Muscle layer of colon (tissue), 2 donors: ENCODE data around the gene FIBCD1.

Experiments used
- H3K27ac ChIP-seq: one replicate; pipeline ENCODE4 v1.7.0; 2013; ENCODE audit warnings: low read depth, mild to moderate bottlenecking, low read length, moderate library complexity
- H3K27me3 ChIP-seq, 2 donors: one replicate each; pipeline ENCODE4 v1.7.0; 2013; ENCODE audit warnings: low read length in 2 of 2, mild to moderate bottlenecking in 2 of 2; ENCODE audit not compliant: insufficient read depth in 2 of 2, control insufficient read depth in 1 of 2
- H3K36me3 ChIP-seq: one replicate; pipeline ENCODE4 v1.7.0; 2013; ENCODE audit warnings: mild to moderate bottlenecking, low read length; ENCODE audit not compliant: insufficient read depth
- H3K4me1 ChIP-seq: one replicate; pipeline ENCODE4 v1.7.0; 2013; ENCODE audit warnings: mild to moderate bottlenecking, low read length; ENCODE audit not compliant: insufficient read depth
- H3K4me3 ChIP-seq, 2 donors: one replicate each; pipeline ENCODE4 v1.7.0; 2013; ENCODE audit warnings: low read length in 2 of 2, low read depth in 1 of 2, mild to moderate bottlenecking in 1 of 2, moderate library complexity in 1 of 2
- H3K9ac ChIP-seq: one replicate; pipeline ENCODE4 v1.7.0; 2013; ENCODE audit warnings: low read length
- H3K9me3 ChIP-seq: one replicate; pipeline ENCODE4 v1.7.0; 2013; ENCODE audit warnings: mild to moderate bottlenecking, low read length
- donor health status: abdominal sarcoma.
- donor health status: Adenocarcinoma of cecum.

FIBCD1 gene

DNA sequence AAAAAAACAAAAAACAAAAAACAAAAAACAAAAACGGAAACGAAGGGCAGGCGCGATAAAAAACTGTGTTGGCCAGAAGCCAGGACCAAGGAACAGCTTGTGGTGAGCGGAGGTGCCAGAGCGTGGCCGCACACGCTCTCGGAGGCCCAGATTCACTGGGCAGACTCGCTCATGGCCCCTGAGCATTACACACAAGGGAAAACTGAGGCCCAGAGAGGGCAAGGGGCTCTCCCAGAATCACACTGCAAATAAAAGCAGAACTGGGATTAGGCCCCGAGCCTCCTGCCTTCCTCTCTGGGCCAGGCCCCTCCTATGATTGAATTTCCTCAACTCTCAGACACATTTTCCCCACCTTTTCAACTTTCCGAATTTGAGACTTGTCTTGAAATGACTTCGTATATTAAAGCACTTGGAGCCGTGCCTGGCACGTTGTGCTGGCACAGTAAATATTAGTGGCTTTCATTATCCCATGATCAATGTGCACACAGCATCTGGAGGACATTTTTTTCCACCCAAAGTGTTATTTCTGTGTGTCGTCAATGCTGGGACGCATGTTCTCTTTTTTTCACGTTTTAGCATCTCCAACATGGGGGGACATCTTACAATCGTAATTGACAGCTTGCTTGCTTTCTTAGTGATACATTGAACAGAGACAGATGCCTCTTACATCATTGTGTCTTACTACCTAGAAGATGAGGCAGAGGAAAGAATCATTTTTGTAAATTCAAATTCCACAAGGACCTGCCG is 7.4 kb downstream of the FIBCD1 start:
- no peak overlapping the region for H3K4me3 ChIP-seq
- H3K27ac ChIP-seq: no peak overlapping the region
- H3K27me3 ChIP-seq: peaks cover 23 to 42% of the 10 kb centered on the region in 2 donors
- H3K9me3 ChIP-seq: no peaks in the 10 kb centered on the region
- no peaks in the 10 kb centered on the region for H3K4me1 ChIP-seq
- no peaks in the 10 kb centered on the region for H3K36me3 ChIP-seq
- no peak overlapping the region for H3K9ac ChIP-seq

DNA sequence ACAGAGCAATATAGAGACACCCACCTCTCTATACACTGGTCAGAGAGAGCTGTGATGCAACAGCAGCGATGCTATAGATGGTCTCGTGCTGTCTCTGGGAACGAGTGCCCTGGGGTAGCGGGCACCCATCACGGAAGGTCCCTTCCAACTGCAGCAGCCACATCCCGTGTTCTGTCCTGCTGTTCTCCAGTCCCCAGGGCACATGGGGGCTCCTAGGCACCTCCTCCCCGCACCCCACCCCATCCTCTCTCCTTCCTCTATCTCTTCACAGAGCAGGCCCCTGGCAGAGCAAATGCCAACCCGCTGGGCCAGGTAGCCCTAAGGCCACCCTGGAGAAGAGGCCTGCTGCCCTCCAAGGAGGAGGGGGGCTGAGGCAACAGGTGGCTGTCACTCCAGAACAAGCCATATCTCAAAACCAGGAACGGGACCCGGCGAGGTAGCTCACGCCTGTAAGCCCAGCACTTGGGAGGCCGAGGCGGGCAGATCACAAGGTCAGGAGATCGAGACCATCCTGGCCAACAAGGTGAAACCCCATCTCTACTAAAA is 8.2 kb downstream of the FIBCD1 start:
- H3K9ac ChIP-seq: no peak overlapping the region
- H3K4me1 ChIP-seq: no peaks in the 10 kb centered on the region
- H3K4me3 ChIP-seq: no peak overlapping the region
- H3K36me3 ChIP-seq: no peaks in the 10 kb centered on the region
- H3K9me3 ChIP-seq: no peaks in the 10 kb centered on the region
- H3K27me3 ChIP-seq: peaks cover 16 to 34% of the 10 kb centered on the region in 2 donors
- no peak overlapping the region for H3K27ac ChIP-seq

DNA sequence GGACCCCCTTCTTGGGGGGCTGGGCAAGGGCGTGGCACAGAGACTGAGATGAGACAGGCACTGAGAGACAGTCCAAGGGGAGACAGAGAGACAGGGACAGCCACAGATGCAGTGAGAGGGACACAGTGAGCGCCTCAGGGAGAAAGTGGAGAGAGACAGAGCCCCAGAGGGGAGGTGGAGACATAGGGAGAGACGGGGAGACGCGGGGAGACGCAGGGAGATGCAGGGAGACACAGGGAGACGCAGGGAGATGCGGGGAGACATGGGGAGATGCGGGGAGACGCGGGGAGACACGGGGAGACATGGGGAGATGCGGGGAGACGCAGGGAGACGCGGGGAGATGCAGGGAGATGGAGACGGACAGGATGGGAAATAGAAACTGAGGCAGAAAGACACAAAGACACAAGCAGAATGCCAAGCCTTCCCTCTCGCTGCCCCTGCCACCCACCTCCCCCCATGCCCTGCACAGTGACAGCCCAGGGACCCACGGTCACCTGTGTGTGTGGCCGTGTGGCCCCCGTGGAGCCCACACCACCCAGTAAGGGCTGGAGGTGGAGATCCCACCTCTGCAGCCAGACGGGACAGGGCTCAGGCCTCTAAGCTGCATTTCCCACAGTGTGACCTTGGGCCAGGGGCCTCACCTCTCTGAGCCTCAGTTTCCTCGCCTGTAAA is 8.8 kb downstream of the FIBCD1 start:
- Histone ChIP-seq H3K27ac (no peak overlapping the region), H3K36me3 (no peaks in the 10 kb centered on the region), H3K4me3 (no peak overlapping the region), H3K9ac (no peak overlapping the region), H3K27me3 (peaks cover 10 to 27% of the 10 kb centered on the region in 2 donors), H3K4me1 (no peaks in the 10 kb centered on the region), H3K9me3 (no peaks in the 10 kb centered on the region)

DNA sequence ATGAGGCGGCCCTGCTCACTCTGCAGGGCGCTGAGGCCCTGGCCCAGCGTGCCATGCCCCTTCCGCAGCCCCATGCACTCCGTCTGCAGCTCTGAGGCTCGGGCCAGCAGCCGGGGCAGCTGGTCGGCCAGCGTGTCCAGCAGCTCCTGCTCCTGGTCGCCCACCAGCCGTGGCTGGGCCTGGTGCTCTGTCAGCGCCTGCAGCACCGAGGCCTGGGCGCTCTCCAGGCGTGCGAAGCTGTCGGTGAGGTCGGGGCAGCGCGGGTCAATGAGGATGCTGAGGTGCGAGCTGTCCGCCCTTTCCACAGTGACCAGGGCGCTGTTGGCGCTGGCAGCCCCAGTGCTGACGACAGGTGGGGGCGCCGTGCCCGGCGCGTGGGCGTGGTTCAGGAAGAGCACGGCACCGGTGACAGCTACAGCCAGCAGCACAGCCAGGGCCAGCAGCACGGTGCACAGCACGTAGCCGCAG is 9.4 kb downstream of the FIBCD1 start:
- no peak overlapping the region for H3K9ac ChIP-seq
- no peaks in the 10 kb centered on the region for H3K9me3 ChIP-seq
- H3K4me3 ChIP-seq: no peak overlapping the region
- H3K36me3 ChIP-seq: no peaks in the 10 kb centered on the region
- H3K27me3 ChIP-seq: peaks cover 3 to 24% of the 10 kb centered on the region in 2 donors
- no peak overlapping the region for H3K27ac ChIP-seq
- no peaks in the 10 kb centered on the region for H3K4me1 ChIP-seq

DNA sequence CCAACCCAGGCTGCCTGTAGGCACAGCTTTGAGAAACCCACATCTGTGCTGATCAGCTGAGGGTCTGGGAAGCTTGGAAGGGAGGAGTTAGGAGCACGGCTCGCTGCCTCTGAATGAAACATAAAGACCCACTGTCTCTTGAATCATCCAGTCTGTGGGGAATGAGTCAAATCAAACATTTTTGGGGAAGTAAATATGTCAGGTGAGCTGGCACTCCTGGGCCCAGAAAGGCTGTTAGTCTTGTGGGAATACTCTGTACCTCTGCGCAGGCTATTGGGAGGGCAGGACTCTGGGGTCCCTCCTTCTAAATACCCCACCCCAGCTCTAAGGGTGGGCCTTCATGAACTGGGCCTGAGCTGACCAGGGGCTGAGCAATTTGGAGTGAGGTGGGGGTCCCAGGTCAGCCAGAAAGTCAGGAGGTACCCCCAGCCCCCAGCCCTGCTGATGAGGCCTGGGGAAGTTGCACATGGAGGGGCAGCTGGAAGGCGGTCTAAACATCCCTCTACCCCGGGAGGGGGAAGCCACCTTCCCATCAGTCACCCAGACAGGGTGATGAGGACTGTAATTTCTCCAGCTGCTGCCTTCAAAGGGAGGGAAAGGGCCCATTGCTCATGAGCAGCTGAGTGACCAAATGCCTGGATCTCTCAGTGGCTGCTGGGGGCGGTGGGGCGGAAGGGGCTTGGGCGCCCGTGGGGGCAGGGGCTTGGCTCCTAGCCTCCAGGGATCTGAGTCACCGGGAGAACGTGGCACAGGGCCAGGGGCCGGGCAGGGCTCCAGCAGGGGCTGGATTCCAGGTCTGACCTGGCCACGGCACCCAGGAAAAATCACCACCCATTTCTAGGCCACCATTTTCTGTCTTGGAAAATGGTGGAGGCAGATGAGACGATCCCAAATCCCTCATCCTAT is 10.8 kb downstream of the FIBCD1 start:
- Histone ChIP-seq H3K4me1 (no peaks in the 10 kb centered on the region), H3K27me3 (peaks cover 0 to 17% of the 10 kb centered on the region in 2 donors), H3K4me3 (no peak overlapping the region), H3K36me3 (no peaks in the 10 kb centered on the region), H3K27ac (no peak overlapping the region), H3K9ac (no peak overlapping the region), H3K9me3 (no peaks in the 10 kb centered on the region)

DNA sequence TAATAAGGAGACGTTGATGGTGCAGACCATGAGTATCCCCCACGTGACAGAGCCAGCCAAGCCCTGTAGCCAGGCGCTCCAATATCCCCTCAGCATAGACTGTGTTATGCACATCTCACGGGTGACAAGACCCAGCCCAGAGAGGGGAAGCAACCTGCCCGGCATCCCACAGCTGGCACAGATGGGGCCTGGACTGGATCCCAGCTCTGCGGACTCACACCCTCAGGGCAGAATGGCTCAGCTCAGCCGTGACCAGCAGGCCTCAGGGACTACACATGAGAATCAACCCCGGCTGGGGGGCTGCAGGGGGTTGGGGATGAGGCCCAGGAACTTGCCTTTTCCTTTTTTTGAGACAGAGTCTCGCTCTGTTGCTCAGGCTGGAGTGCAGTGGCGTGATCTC is 11.7 kb downstream of the FIBCD1 start:
- H3K36me3 ChIP-seq: no peaks in the 10 kb centered on the region
- no peaks in the 10 kb centered on the region for H3K4me1 ChIP-seq
- H3K9me3 ChIP-seq: no peaks in the 10 kb centered on the region
- H3K27me3 ChIP-seq: peaks cover 0 to 11% of the 10 kb centered on the region in 2 donors
- no peak overlapping the region for H3K4me3 ChIP-seq
- no peak overlapping the region for H3K9ac ChIP-seq
- H3K27ac ChIP-seq: no peak overlapping the region

DNA sequence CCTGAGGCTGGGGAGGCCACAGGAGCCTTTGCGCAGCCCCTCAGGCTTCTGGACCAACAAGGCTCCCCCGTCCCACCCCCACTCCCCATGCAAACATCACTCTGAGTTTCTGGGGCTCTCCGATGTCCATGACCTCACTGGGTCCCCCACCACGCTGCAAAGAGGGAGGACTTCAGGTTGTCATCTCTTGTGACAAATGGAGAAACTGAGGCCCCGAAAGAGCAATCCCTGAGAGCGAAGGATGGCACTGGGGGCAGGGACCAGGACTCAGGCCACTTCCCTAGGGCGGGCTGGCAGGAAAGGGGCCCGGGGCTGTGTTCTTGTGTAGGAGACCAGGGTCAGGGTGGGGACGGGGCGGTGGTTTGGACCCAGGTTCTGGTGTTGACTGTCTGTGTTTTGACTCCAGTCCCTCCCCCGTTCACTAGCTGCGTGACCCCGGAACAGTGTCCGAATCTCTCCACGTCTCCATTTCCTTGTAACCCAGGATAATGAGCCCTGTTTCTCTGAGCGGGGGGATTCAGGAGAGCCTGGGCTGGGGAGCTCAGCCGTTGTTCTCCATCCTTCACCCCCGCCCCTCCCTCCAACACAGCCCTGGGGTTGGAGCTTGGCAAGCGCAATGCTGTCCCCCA is 13.9 kb downstream of the FIBCD1 start:
- no peak overlapping the region for H3K27ac ChIP-seq
- no peak overlapping the region for H3K4me3 ChIP-seq
- H3K9me3 ChIP-seq: no peaks in the 10 kb centered on the region
- peaks cover 0 to 10% of the 10 kb centered on the region in 2 donors for H3K27me3 ChIP-seq
- H3K4me1 ChIP-seq: no peaks in the 10 kb centered on the region
- H3K36me3 ChIP-seq: no peaks in the 10 kb centered on the region
- H3K9ac ChIP-seq: no peak overlapping the region

DNA sequence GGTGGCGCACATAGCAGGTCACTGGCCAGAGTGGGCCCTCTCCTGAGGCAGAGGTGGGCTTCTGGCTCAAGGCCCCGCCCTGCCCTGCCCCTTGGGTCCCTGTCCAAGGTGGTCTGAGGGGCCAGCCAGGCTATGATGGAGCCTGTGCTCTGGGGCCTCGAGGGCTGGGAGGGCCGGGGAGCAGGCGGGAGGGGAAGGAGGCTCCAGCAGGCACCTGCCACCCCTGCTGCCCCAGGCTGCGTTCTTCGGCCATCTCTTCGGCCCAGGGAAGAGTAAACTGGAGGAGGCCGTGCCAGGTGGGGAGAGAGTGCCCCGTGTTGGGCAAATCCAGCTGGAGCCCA is 14.6 kb downstream of the FIBCD1 start:
- H3K9me3 ChIP-seq: no peaks in the 10 kb centered on the region
- no peak overlapping the region for H3K27ac ChIP-seq
- no peaks in the 10 kb centered on the region for H3K36me3 ChIP-seq
- no peak overlapping the region for H3K4me3 ChIP-seq
- H3K4me1 ChIP-seq: no peaks in the 10 kb centered on the region
- no peak overlapping the region for H3K9ac ChIP-seq
- H3K27me3 ChIP-seq: peaks cover 0 to 6% of the 10 kb centered on the region in 2 donors

DNA sequence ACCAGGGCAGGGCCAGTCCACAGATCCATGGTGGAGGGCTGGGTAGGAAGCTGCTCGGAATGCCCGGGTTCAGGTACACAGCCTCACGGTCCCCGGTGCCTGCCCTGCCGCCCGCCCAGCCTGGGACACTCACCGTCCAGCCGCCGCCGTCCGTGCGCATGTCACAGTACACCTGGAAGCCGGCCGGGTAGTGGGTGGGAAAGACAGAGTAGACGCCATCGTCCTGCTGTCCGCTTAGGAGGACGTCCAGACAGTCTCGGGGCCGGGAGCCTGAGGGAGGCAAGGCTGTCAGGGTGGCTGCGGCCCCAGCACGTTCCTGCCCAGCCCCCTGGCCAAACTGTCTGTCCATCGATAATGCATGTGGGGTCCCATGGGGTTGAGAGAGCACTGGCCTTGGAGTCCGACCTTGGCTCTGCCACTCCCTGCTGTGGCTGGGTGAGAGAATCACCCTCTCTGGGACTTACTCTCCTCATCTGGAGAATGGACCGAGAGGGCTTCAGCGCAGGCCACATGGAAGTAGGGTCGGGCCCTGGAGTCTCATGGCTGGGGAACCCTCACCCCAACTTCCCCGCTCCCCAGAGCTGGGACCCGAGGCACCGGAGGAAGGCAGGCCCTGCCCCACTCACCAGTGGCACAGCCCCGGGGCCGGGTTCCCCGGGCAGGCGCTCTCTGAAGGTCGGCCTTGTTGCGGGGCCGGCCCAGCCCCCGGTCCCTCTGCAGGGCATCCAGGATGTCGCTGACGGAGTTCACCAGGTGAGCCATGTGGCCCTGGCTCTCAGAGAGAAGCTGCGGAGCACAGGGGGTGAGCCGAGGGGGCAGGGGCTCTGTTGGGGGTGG is 15.2 kb downstream of the FIBCD1 start:
- H3K4me1 ChIP-seq: no peaks in the 10 kb centered on the region
- H3K9ac ChIP-seq: no peak overlapping the region
- no peaks in the 10 kb centered on the region for H3K9me3 ChIP-seq
- peaks cover 0 to 10% of the 10 kb centered on the region in 2 donors for H3K27me3 ChIP-seq
- H3K4me3 ChIP-seq: no peak overlapping the region
- no peaks in the 10 kb centered on the region for H3K36me3 ChIP-seq
- no peak overlapping the region for H3K27ac ChIP-seq

DNA sequence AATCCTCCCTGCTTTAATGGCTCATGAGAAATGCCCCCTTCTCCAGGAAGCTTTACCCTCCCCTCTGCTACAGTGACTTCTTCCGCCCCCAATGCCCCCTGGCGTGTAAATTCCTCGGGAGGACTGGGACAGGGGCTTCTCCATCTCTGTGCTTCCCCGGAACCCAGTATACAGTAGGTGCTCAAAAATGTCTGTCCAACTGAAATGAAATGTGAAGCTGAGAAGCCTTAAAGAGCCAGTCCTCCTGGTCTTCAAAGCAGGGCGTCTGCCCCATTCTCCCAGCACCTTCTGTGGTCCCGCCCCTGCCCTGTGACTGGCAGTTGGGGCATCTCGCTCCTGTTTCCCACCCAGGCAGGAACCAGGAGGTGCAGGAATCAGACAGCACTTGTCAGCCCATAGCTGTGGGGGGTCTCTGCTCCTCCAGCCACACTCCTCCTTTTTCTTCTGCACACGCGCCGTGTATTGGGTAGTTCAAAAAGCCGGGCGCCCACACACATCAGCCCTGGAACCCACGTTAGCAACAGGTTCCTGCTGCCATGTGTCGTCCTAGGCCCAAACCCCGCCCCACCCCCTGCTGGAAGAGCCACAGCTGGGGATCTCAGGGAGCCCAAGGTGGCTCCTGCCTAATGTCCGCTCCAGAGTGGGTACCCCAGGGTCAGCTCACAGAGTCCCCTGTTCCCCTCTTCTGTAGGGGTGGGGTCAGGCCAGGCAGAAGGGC is 16.0 kb downstream of the FIBCD1 start:
- Histone ChIP-seq H3K36me3 (no peaks in the 10 kb centered on the region), H3K9me3 (no peaks in the 10 kb centered on the region), H3K9ac (no peak overlapping the region), H3K27me3 (peaks cover 0 to 10% of the 10 kb centered on the region in 2 donors), H3K4me1 (no peaks in the 10 kb centered on the region), H3K4me3 (no peak overlapping the region), H3K27ac (no peak overlapping the region)
